ENCODE measurements around the gene GRPR.
"Not testable (repeated sequence)": the region's sequence is repeated elsewhere in the genome, so short reads cannot be mapped to it uniquely, and the experiment has no call there.

The GRPR gene

DNA sequence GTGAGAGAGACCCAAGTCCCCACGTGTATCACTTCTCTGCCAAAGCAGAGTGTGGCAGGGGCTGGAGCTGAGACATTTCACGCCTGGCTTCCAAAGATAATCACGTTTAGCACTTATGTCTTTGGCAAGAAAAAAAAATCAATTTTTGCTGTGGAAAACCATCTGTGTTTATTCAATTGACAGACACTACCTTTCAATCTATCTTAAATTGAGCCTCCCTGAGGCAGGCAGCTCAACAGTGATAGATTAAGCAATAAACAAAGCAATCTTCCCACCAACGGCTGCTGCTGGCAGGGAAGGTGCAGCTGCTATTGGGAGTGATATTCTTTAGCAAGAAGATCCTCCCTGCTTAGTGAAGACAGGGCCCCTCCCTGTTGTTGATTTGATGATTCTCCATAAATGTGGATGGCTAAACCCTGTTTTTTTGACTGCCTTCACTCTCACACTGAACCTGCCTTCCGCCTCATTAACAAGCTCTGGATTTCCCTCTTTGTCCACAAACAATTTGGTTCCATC lies 32.3 kb downstream of the GRPR start:
- DNase-seq (ENCODE audit: low read depth) = no peak
- H3K4me3 ChIP-seq (ENCODE audit: low read depth, low read length) = no peak overlapping the region
- no peak for TF ChIP-seq CTCF (conservative IDR thresholded peaks at IDR 0.05; ENCODE audit: low read depth, low read length)

GRCh38 chrX:16156692-16157331 lies 33.4 kb downstream of the GRPR start:
- DNase-seq (ENCODE audit: low read depth) = no peak
- no peak for TF ChIP-seq CTCF (conservative IDR thresholded peaks at IDR 0.05; ENCODE audit: low read depth, low read length)
- no peak overlapping the region for H3K4me3 ChIP-seq (ENCODE audit: low read depth, low read length)

GRCh38 chrX:16160729-16161128 lies 37.4 kb downstream of the GRPR start:
- peak; percentile 54 for DNase-seq (ENCODE audit: low read depth)
- no peak for TF ChIP-seq CTCF (conservative IDR thresholded peaks at IDR 0.05; ENCODE audit: low read depth, low read length)
- H3K4me3 ChIP-seq (ENCODE audit: low read depth, low read length) = no peak overlapping the region

DNA sequence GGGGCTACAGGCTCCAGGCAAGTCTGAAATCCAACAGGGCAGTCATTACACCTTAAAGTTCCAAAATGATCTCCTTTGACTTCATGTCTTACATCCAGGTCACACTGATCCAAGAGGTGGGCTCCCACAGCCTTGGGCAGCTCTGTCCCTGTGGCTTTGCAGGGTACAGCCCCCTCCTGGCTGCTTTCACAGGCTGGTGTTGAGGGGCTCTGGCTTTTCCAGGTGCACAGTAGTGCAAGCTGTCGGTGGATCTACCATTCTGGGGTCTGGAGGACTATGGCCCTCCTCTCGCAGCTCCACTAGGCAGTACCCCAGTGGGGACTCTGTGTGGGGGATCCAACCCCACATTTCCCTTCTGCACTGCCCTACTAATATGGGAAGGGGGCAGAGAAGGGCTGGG lies 37.8 kb downstream of the GRPR start:
- H3K4me3 ChIP-seq (ENCODE audit: low read depth, low read length); DNase-seq (ENCODE audit: low read depth): not testable (repeated sequence)

- no peak for DNase-seq (ENCODE audit: low read depth)
- no peak for TF ChIP-seq CTCF (conservative IDR thresholded peaks at IDR 0.05; ENCODE audit: low read depth, low read length)
Observed at GRCh38 chrX:16162391-16162790, 39.0 kb downstream of the GRPR start.

DNA sequence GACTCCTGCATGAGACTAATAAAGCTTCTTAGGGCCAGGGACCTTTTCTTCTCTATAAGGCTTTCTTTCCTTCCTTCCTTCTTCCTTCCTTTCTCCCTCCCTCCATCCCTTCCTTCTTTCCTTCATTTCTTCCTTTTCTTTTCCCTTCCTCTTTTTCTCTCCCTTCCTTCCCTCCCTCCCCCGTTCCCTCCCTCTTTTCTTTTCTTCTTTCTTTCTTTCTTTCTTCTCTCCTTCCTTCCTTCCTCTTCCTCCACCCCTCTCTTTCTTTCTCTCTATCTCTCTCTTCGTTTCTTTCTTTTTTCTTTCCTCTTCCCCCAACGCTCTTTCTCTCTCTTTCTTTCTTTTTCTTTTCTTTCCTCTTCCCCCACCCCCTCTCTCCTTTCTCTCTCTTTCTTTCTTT lies 41.4 kb downstream of the GRPR start:
- no peak for TF ChIP-seq CTCF (conservative IDR thresholded peaks at IDR 0.05; ENCODE audit: low read depth, low read length)
- H3K4me3 ChIP-seq (ENCODE audit: low read depth, low read length) = no peak overlapping the region
- DNase-seq (ENCODE audit: low read depth) = no peak

More at GRCh38 chrX:16162391-16162790, 39.0 kb downstream of the GRPR start:
- no peak overlapping the region for H3K4me3 ChIP-seq (ENCODE audit: low read depth, low read length)

GRCh38 chrX:16167181-16167580 lies 43.8 kb downstream of the GRPR start, which contains the start of gene MAGEB17:
Gene MAGEB17, plus strand, starts transcription at chrX:16167481. Its CDS starts 2,902 bp downstream, at chrX:16170383.
- no peak within 1 kb of the TSS for H3K4me3 ChIP-seq (ENCODE audit: low read depth, low read length)
- no peak for DNase-seq (ENCODE audit: low read depth)
- no peak for TF ChIP-seq CTCF (conservative IDR thresholded peaks at IDR 0.05; ENCODE audit: low read depth, low read length)
